Urinary bladder (tissue), 4 donors: ENCODE data around the gene FAM161A. TPM values are rescaled to one million over a fixed set of nuclear protein-coding genes. Genes with fewer than 3 reads are reported as not detected.
"Not testable (repeated sequence)": the region's sequence is repeated elsewhere in the genome, so short reads cannot be mapped to it uniquely, and the experiment has no call there.

Experiments
- DNase-seq: peaks from one replicate; pipeline ENCODE4 v3.0.0-alpha.2; 2015; ENCODE audit errors: extremely low spot score
- H3K27ac ChIP-seq: one replicate; pipeline ENCODE4 v1.5.1; 2013; ENCODE audit warnings: low read depth, mild to moderate bottlenecking, moderate library complexity
- H3K36me3 ChIP-seq: one replicate; pipeline ENCODE4 v1.6.1; 2013; ENCODE audit warnings: mild to moderate bottlenecking, moderate library complexity; ENCODE audit not compliant: insufficient read depth
- H3K4me1 ChIP-seq: one replicate; pipeline ENCODE4 v1.6.1; 2013; ENCODE audit warnings: mild to moderate bottlenecking, moderate library complexity; ENCODE audit not compliant: insufficient read depth
- H3K4me3 ChIP-seq: one replicate; pipeline ENCODE4 v1.5.1; 2013; ENCODE audit warnings: low read depth, low read length
- WGBS: extraction: QIAGEN DNeasy Blood & Tissue Kit; methylation state at CpG from one replicate; pipeline ENCODE4 v1.1.7; 2013; 5-methylcytosine and 5-hydroxymethylcytosine counted together
- polyA plus RNA-seq: library from polyadenylated mRNA; stranded (reverse); fragments of 200-250 nt; gene quantifications from one replicate; pipeline ENCODE4 v1.2.3, GENCODE V29; 2013
- total RNA-seq: library from RNA; depleted of rRNA; stranded (reverse); fragments of >200 nt; gene quantifications from one replicate; pipeline ENCODE4 v1.2.3, GENCODE V29; 2014
- donor health status: healthy with polysubstance abuse.
- donor health status: healthy.

The FAM161A gene
- total and polyA plus RNA-seq, 2 donors: 2.4 to 15.3 TPM

- no peaks in the 10 kb centered on the region for H3K36me3 ChIP-seq
- H3K4me3 ChIP-seq: no peak overlapping the region
- no peak overlapping the region for H3K27ac ChIP-seq
- DNase-seq: no peak
- WGBS: 69% methylated on average over 20 of the region's 20 CpGs
- no peaks in the 10 kb centered on the region for H3K4me1 ChIP-seq
Measured at GRCh38 chr2:61816480-61817355, 37.1 kb downstream of the FAM161A start.

- DNase-seq: no peak
- no peaks in the 10 kb centered on the region for H3K4me1 ChIP-seq
- no peak overlapping the region for H3K4me3 ChIP-seq
- 67% methylated on average over 6 of the region's 6 CpGs for whole genome bisulfite sequencing
- H3K36me3 ChIP-seq: no peaks in the 10 kb centered on the region
- no peak overlapping the region for H3K27ac ChIP-seq
Measured at GRCh38 chr2:61814539-61815160, 39.2 kb downstream of the FAM161A start.

- H3K4me3 ChIP-seq, H3K4me1 ChIP-seq, DNase-seq, H3K27ac ChIP-seq, H3K36me3 ChIP-seq: not testable (repeated sequence)
- WGBS: 88% methylated on average over 3 of the region's 3 CpGs
Measured at GRCh38 chr2:61813314-61813713, 40.5 kb downstream of the FAM161A start.

- no peaks in the 10 kb centered on the region for H3K4me1 ChIP-seq
- 72% methylated on average over 3 of the region's 3 CpGs for WGBS
- H3K36me3 ChIP-seq: no peaks in the 10 kb centered on the region
- no peak for DNase-seq
- H3K4me3 ChIP-seq: no peak overlapping the region
- H3K27ac ChIP-seq: no peak overlapping the region
Measured at GRCh38 chr2:61811821-61812220, 42.0 kb downstream of the FAM161A start.

- not testable (repeated sequence) for H3K4me1 ChIP-seq, H3K4me3 ChIP-seq, H3K36me3 ChIP-seq, H3K27ac ChIP-seq, DNase-seq
- 89% methylated on average over 1 of the region's 1 CpG for WGBS
Measured at GRCh38 chr2:61810203-61810602, 43.7 kb downstream of the FAM161A start.

GRCh38 chr2:61808693-61809092, 45.2 kb downstream of the FAM161A start:
- DNase-seq, H3K4me1 ChIP-seq, H3K36me3 ChIP-seq, H3K4me3 ChIP-seq, H3K27ac ChIP-seq: not testable (repeated sequence)
- WGBS: 70% methylated on average over 5 of the region's 5 CpGs

GRCh38 chr2:61807036-61807757, 46.7 kb downstream of the FAM161A start:
- Histone ChIP-seq H3K36me3 (no peaks in the 10 kb centered on the region), H3K4me3 (no peak overlapping the region), H3K27ac (no peak overlapping the region), H3K4me1 (no peaks in the 10 kb centered on the region)
- 76% methylated on average over 3 of the region's 3 CpGs for WGBS
- DNase-seq: no peak

- Histone ChIP-seq H3K27ac (no peak overlapping the region), H3K36me3 (no peaks in the 10 kb centered on the region), H3K4me3 (no peak overlapping the region), H3K4me1 (no peaks in the 10 kb centered on the region)
- WGBS: 77% methylated on average over 4 of the region's 4 CpGs
- DNase-seq: no peak
Measured at GRCh38 chr2:61802548-61802947, 51.3 kb downstream of the FAM161A start.

- Histone ChIP-seq H3K4me3 (no peak overlapping the region), H3K36me3 (no peaks in the 10 kb centered on the region), H3K4me1 (no peaks in the 10 kb centered on the region), H3K27ac (no peak overlapping the region)
- 87% methylated on average over 6 of the region's 6 CpGs for WGBS
- DNase-seq: no peak
Measured at GRCh38 chr2:61799099-61799498, 54.8 kb downstream of the FAM161A start.

- H3K36me3 ChIP-seq, H3K4me3 ChIP-seq, H3K27ac ChIP-seq, DNase-seq, H3K4me1 ChIP-seq: not testable (repeated sequence)
- 76% methylated on average over 4 of the region's 4 CpGs for WGBS
Measured at GRCh38 chr2:61797446-61797845, 56.4 kb downstream of the FAM161A start.

GRCh38 chr2:61795408-61795807, 58.5 kb downstream of the FAM161A start:
- Histone ChIP-seq H3K27ac (no peak overlapping the region), H3K4me1 (no peaks in the 10 kb centered on the region), H3K36me3 (no peaks in the 10 kb centered on the region), H3K4me3 (no peak overlapping the region)
- 82% methylated on average over 2 of the region's 2 CpGs for WGBS
- no peak for DNase-seq

GRCh38 chr2:61793389-61793836, 60.4 kb downstream of the FAM161A start:
- DNase-seq: no peak
- 8% methylated on average over 20 of the region's 20 CpGs for WGBS
- Histone ChIP-seq H3K36me3 (no peaks in the 10 kb centered on the region), H3K27ac (no peak overlapping the region), H3K4me3 (no peak overlapping the region), H3K4me1 (no peaks in the 10 kb centered on the region)

- WGBS: 91% methylated on average over 4 of the region's 4 CpGs
- no peaks in the 10 kb centered on the region for H3K36me3 ChIP-seq
- no peak overlapping the region for H3K4me3 ChIP-seq
- H3K27ac ChIP-seq: no peak overlapping the region
- no peaks in the 10 kb centered on the region for H3K4me1 ChIP-seq
- DNase-seq: no peak
Measured at GRCh38 chr2:61792355-61792890, 61.4 kb downstream of the FAM161A start.
